Ramos (cell line): ENCODE results near the gene CYP2F1.
"Not testable (repeated sequence)": the region's sequence is repeated elsewhere in the genome, so short reads cannot be mapped to it uniquely, and the experiment has no call there.

Source experiments
- in situ Hi-C: fragments of 300-500 bp; cut with MboI; formaldehyde crosslinking; loops from one replicate; pipeline ENCODE4 v1.14.3; 2022; ENCODE audit warnings: low sequenced_read_pairs; ENCODE audit not compliant: unreplicated experiment

The CYP2F1 gene

GRCh38 chr19:41126765-41127203, 12.6 kb downstream of the CYP2F1 start:
- in situ Hi-C loops, result not testable (repeated sequence)

GRCh38 chr19:41127362-41127761, 13.1 kb downstream of the CYP2F1 start:
- in situ Hi-C loops, result not testable (repeated sequence)

- in situ Hi-C loops, result not testable (repeated sequence)
Measured at GRCh38 chr19:41127801-41128300, 13.6 kb downstream of the CYP2F1 start.

GRCh38 chr19:41128692-41129091, 14.5 kb downstream of the CYP2F1 start:
- in situ Hi-C loops, result no loop called here

- in situ Hi-C loops, result no loop called here
Measured at GRCh38 chr19:41131186-41131585, 17.0 kb downstream of the CYP2F1 start.

GRCh38 chr19:41133260-41133659, 19.0 kb downstream of the CYP2F1 start:
- in situ Hi-C loops, result no loop called here

- in situ Hi-C loops, result no loop called here
Measured at GRCh38 chr19:41134616-41135015, 20.4 kb downstream of the CYP2F1 start.

GRCh38 chr19:41135390-41136384, 21.5 kb downstream of the CYP2F1 start:
- in situ Hi-C loops, result not testable (repeated sequence)

GRCh38 chr19:41136636-41137455, 22.6 kb downstream of the CYP2F1 start:
- in situ Hi-C loops, result no loop called here

GRCh38 chr19:41144403-41144802, 30.2 kb downstream of the CYP2F1 start:
- in situ Hi-C loops, result loop anchor here (10.0 kb wide), 2 partner anchors 170 to 490 kb away; no protein-coding TSS in a partner anchor

GRCh38 chr19:41149831-41150230, 35.6 kb downstream of the CYP2F1 start:
- in situ Hi-C loops, result loop anchor here (10.0 kb wide), 2 partner anchors 175 to 495 kb away; no protein-coding TSS in a partner anchor

GRCh38 chr19:41150986-41151385, 36.8 kb downstream of the CYP2F1 start:
- in situ Hi-C loops, result not testable (repeated sequence)

GRCh38 chr19:41154060-41154459, 39.8 kb downstream of the CYP2F1 start:
- in situ Hi-C loops, result no loop called here

- in situ Hi-C loops, result no loop called here
Measured at GRCh38 chr19:41156207-41156606, 42.0 kb downstream of the CYP2F1 start.

GRCh38 chr19:41159881-41160280, 45.6 kb downstream of the CYP2F1 start:
- in situ Hi-C loops, result no loop called here

GRCh38 chr19:41161903-41162302, 47.7 kb downstream of the CYP2F1 start:
- in situ Hi-C loops, result no loop called here

GRCh38 chr19:41166944-41167804, 52.9 kb downstream of the CYP2F1 start:
- in situ Hi-C loops, result no loop called here

GRCh38 chr19:41172297-41173164, 58.3 kb downstream of the CYP2F1 start:
- in situ Hi-C loops, result no loop called here
